K562 (cell line): ENCODE results near the gene RNU2-63P. TPM values are rescaled to one million over a fixed set of nuclear protein-coding genes. Genes with fewer than 3 reads are reported as not detected.

ENCODE experiments used
- BDP1 ChIP-seq: IDR thresholded peaks from 3 replicates; pipeline ENCODE4 v1.6.1; 2011; ENCODE audit not compliant: insufficient read length, insufficient read depth
- ESRRB ChIP-seq: fragments of 250-450 bp; sonication (Bioruptor Pico); IDR thresholded peaks from 2 replicates; pipeline ENCODE4 v1.5.0; 2020; ENCODE audit warnings: mild to moderate bottlenecking, moderate library complexity, borderline replicate concordance
- EZH2 ChIP-seq: IDR thresholded peaks from 2 replicates; pipeline ENCODE4 v1.6.1; 2012; ENCODE audit warnings: low read depth, mild to moderate bottlenecking, inconsistent platforms, low read length, borderline replicate concordance
- FOS ChIP-seq: IDR thresholded peaks from 3 replicates; pipeline ENCODE4 v1.6.1; 2011; ENCODE audit not compliant: insufficient read length; ENCODE audit errors: extremely low read depth
- FOXA3 ChIP-seq, 2 experiments: fragments of 450-650 bp in 1 of 2; sonication (generic) in 1 of 2; formaldehyde crosslinking; IDR thresholded peaks in 1 of 2; conservative IDR thresholded peaks in 1 of 2; 2 replicates each; pipeline versions ENCODE4 v1.4.0 to v1.8.0; 2020 to 2022; ENCODE audit warnings: mild to moderate bottlenecking in 2 of 2, missing genetic modification reagents in 1 of 2
- FOXO4 ChIP-seq: fragments of 450-650 bp; formaldehyde crosslinking; IDR thresholded peaks from 2 replicates; pipeline ENCODE4 v1.4.0; 2020; ENCODE audit warnings: mild to moderate bottlenecking, moderate library complexity
- HDGF ChIP-seq: fragments of 450-650 bp; IDR thresholded peaks from 2 replicates; pipeline ENCODE4 v1.6.1; 2016
- KLF16 ChIP-seq: IDR thresholded peaks from 2 replicates; pipeline ENCODE4 v1.6.1; 2016; ENCODE audit warnings: antibody characterized with exemption
- KLF6 ChIP-seq: fragments of 250-450 bp; sonication (Bioruptor Pico); IDR thresholded peaks from 2 replicates; pipeline ENCODE4 v1.4.0; 2020; ENCODE audit warnings: mild to moderate bottlenecking, moderate library complexity, borderline replicate concordance
- MXI1 ChIP-seq: IDR thresholded peaks from 2 replicates; pipeline ENCODE4 v1.6.1; 2011; ENCODE audit warnings: low read depth, mild to moderate bottlenecking, improper control_type of control experiment, low read length
- NR0B1 ChIP-seq: fragments of 450-650 bp; IDR thresholded peaks from one replicate; pipeline ENCODE4 v1.6.1; 2018; ENCODE audit warnings: mild to moderate bottlenecking, moderate library complexity; ENCODE audit not compliant: partially characterized antibody
- NUFIP1 ChIP-seq: fragments of 450-650 bp; IDR thresholded peaks from 2 replicates; pipeline ENCODE4 v1.6.1; 2018; ENCODE audit not compliant: partially characterized antibody
- PREB ChIP-seq: sonication (generic); formaldehyde crosslinking; IDR thresholded peaks from 2 replicates; pipeline ENCODE4 v1.8.1; 2023; ENCODE audit warnings: mild to moderate bottlenecking, missing genetic modification reagents
- SNAPC5 ChIP-seq: fragments of 250-450 bp; sonication (Bioruptor Pico); IDR thresholded peaks from 2 replicates; pipeline ENCODE4 v1.8.0; 2021; ENCODE audit warnings: moderate library complexity, mild to moderate bottlenecking, inconsistent platforms
- SREBF1 ChIP-seq: fragments of 150-350 bp; IDR thresholded peaks from 2 replicates; pipeline ENCODE4 v1.6.1; 2014; ENCODE audit warnings: antibody characterized with exemption, low read depth, low read length, borderline replicate concordance
- TCF15 ChIP-seq: fragments of 250-450 bp; sonication (Bioruptor Pico); IDR thresholded peaks from 2 replicates; pipeline ENCODE4 v1.8.0; 2022; ENCODE audit warnings: moderate library complexity, mild to moderate bottlenecking, inconsistent platforms
- TRIM24 ChIP-seq, 2 experiments: fragments of 450-650 bp; IDR thresholded peaks; 2 replicates each; pipeline ENCODE4 v1.6.1; 2016
- WHSC1 ChIP-seq: IDR thresholded peaks from one replicate; pipeline ENCODE4 v1.6.1; 2012; ENCODE audit warnings: low read length, control low read depth, inconsistent platforms
- ZNF239 ChIP-seq: fragments of 250-450 bp; sonication (Bioruptor Pico); IDR thresholded peaks from 2 replicates; pipeline ENCODE4 v1.4.0; 2020; ENCODE audit warnings: mild to moderate bottlenecking
- ZNF431 ChIP-seq: sonication (generic); formaldehyde crosslinking; IDR thresholded peaks from 2 replicates; pipeline ENCODE4 v1.8.0; 2022; ENCODE audit warnings: mild to moderate bottlenecking, missing genetic modification reagents
- ZNF561 ChIP-seq: fragments of 450-650 bp; formaldehyde crosslinking; conservative IDR thresholded peaks from 2 replicates; pipeline ENCODE4 v1.4.0; 2020; ENCODE audit warnings: mild to moderate bottlenecking, moderate library complexity
- ZNF696 ChIP-seq: fragments of 250-450 bp; sonication (Bioruptor Pico); conservative IDR thresholded peaks from 2 replicates; pipeline ENCODE4 v1.4.0; 2020; ENCODE audit warnings: mild to moderate bottlenecking, moderate library complexity
- ZNF717 ChIP-seq: fragments of 250-450 bp; sonication (Bioruptor Pico); IDR thresholded peaks from 2 replicates; pipeline ENCODE4 v1.5.0; 2021
- polyA plus RNA-seq, 8 experiments: library from polyadenylated mRNA; depleted of rRNA in 4 of 8; stranded (reverse) in 5 of 8; unstranded in 3 of 8; fragments of >200 nt; fragmentation: Nextera tagmentation in 2 of 8; fragmentation: Illumina TruSeq in 1 of 8; extraction: Ambion mirVana in 2 of 8; extraction: Trizol in 1 of 8; gene quantifications; 2 replicates each; pipeline versions ENCODE4 v1.2.1 to v1.2.3, GENCODE V29; 2011 to 2014; ENCODE audit warnings: inconsistent platforms in 1 of 8, missing spikeins in 1 of 8
- total RNA-seq, 7 experiments: library from RNA; depleted of rRNA in 6 of 7; stranded (reverse); fragments of >200 nt in 6 of 7; fragmentation: Illumina TruSeq in 2 of 7; extraction: Trizol in 2 of 7; gene quantifications; 2 replicates each; pipeline versions ENCODE4 v1.2.1 to v1.2.3, GENCODE V29; 2011 to 2021; ENCODE audit warnings: low replicate concordance in 1 of 7

The RNU2-63P gene
- total and polyA plus RNA-seq, 9 of the 15 experiments (the other 6 are each of a cell fraction or from before 2014, with no cell fraction given): 5.8 to 253 (median 169) TPM; not detected in 4

GRCh38 chr2:88016086-88016959 is at the start of gene RNU2-63P (continued):
- TF ChIP-seq SREBF1: no peak
- TF ChIP-seq KLF6 (CRISPR knock-in tag): no peak
- TF ChIP-seq BDP1: no peak
- TF ChIP-seq EZH2: no peak
- TF ChIP-seq ZNF431 (CRISPR knock-in tag): peak; percentile 59; the same call in 1 of the 2 replicates
- peak; percentile 95 for TF ChIP-seq NUFIP1
- peak; percentile 98 for TF ChIP-seq ZNF717 (CRISPR knock-in tag)
- TF ChIP-seq ZNF239 (CRISPR knock-in tag): no peak
- TF ChIP-seq FOS: no peak
- peak; percentile 92 for TF ChIP-seq MXI1
- TF ChIP-seq ZNF696: peak; percentile 95
- TF ChIP-seq HDGF: 0 out of 2 replicates have a peak, but pooled peaks have one; percentile 33
- TF ChIP-seq TCF15 (CRISPR knock-in tag): no peak
- no peak for TF ChIP-seq NR0B1
- TF ChIP-seq WHSC1: no peak
- 0 out of 4 replicates have a peak, but pooled peaks of 1 of the 2 experiments have one; percentile 11 for TF ChIP-seq TRIM24 (IDR thresholded peaks at IDR 0.05)
- 0 out of 2 replicates have a peak, but pooled peaks have one; percentile 24 for TF ChIP-seq KLF16
- peak; percentile 96 for TF ChIP-seq SNAPC5 (CRISPR knock-in tag)
- TF ChIP-seq FOXO4 (CRISPR knock-in tag): peak; percentile 86
- TF ChIP-seq ESRRB: peak; percentile 95
- peak; percentile 82; the same call in 1 of the 2 replicates for TF ChIP-seq PREB
- peak; percentile 44 to 86 for TF ChIP-seq FOXA3 (CRISPR knock-in tag; conservative IDR thresholded peaks at IDR 0.05 in 1 of 2, IDR thresholded peaks at IDR 0.05 in 1 of 2)
- peak; percentile 25; the same call in 1 of the 2 replicates for TF ChIP-seq ZNF561 (CRISPR knock-in tag)
